ENCODE measurements around the gene TXNIP.

TXNIP gene

DNA sequence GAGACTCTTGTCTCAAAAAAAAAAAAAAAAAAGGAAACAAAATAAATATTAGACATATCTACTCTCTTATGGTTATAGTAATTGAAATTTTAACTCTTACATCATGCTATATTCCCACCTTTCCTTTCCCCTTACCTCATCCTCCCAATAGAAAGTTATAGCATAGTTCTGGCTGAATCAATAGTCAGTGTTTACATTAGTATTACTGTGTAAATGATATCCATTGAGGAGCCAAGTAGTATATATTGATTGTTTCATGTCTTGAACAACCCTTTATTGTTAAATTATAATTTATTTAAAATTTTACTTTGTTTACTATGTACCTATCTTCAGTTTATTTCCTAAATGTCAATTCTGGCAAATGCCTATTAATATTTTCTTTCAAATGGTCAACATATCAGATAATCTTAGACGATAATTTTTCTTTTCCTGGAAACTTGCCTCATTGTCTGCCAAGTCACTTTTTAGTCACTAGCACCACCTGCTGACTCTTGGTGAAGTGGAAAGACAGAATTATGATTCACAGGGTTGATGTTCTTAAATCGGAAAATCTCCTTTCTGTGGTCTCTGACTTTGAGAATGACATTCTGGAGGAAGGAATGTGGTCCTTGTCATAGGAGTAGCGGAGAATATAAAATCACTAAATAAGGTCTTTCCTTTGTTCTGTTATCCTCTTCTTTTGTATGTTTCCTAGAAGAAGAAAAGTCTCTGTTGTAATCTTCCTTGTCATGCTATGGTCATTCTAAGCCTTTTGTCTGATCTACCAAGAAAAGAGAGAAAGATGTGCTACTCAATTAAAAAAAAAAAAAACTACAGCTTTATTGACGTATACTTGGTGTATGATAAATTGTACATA is 16.6 kb upstream of the TXNIP start:
- peak; percentile 46 for DNase-seq (ENCODE audit: low read depth, low spot score)

DNA sequence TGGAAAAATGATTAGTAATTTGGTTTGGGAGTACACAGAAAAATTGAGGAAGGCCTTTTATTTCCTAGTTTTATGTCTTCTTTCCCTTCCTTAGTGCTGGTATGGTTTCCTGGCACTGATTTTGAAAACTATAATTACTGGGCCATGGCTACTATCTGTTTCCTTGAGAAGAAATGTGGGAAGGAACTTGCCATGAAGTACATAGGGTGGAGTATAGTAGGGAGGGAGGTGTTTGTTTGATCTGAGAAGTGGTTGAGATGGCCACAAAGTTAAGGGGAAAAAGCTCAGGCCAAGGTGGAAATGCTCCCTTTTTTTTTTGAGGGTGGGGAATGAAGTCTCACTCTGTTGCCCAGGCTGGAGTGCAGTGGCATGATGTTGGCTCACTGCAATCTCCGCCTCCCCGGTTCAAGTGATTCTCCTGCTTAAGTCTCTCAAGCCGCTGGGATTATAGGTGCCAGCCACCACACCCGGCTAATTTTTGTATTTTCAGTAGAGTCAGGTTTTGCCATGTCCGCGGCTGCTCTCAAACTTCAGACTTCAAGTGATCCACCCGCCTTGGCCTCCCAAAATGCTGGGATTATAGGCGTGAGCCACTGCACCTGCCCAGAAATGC is 13.9 kb upstream of the TXNIP start:
- no peak for DNase-seq (ENCODE audit: low read depth, low spot score)

DNA sequence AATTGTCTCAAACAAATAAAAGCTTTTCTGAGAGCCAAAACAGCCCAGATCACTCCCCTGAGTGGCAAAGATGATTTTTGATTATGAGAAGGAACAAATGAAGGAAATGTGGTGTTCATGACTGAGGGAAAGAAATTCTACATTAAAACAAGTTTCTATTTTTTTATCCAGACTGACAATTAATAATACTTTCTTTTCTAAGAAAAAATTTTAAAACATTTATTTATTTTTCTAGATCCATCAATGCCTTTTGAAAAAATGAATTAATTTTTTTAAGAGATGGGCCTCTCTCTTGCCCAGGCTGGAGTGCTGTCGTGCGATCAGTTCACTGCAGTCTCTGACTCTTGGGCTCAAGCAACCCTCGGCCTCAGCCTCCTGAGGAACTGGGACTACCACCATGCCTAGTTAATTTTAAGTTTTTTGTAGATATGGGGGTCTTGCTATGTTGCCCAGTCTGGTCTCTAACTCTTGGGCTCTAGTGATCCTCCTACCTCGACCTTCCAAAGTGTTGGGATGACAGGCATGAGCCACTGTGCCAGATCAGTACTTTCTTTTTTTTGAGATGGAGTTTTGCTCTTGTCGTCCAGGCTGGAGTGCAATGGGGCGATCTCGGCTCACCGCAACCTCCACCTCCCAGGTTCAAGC is 11.2 kb upstream of the TXNIP start:
- no peak for DNase-seq (ENCODE audit: low read depth, low spot score)

GRCh38 chr1:146001709-146002108 is 5.3 kb upstream of the TXNIP start:
- no peak for DNase-seq (ENCODE audit: low read depth, low spot score)

DNA sequence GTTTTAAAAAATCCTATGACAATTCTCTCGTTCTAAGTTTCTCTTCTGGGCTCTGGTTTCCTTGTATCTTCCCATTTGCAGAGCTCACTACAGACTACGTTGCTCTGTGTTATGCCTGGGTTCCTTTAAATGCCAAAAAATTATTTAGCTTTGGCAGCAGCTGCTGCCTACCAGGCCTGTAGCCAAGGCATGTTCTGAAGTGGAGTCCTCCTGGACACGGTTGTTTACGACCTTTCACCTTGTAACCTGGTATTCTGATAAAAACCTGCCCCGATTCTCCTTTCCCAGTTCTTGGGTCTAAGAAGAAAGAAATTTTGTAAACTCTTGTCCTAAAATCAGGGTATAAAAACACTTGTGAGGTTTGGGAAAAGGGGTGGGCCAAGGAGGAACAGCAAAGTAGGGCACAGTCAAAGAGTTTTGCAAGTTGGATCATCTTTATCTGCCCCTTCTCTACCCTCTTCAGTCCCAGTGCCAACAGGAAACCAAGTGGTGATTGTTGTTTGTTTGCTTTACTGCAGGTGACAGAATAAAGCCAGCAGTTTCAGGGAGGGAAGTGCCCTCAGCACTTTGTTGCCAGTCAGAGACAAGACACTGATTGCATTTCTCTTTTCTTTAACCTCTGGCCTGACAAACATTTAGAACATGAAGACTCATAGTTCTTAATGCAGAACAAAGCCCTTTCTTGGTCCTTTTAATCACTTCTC is 3.1 kb upstream of the TXNIP start:
- no peak for DNase-seq (ENCODE audit: low read depth, low spot score)

GRCh38 chr1:145997718-145998023 is 1.3 kb upstream of the TXNIP start:
- DNase-seq (ENCODE audit: low read depth, low spot score): no peak

GRCh38 chr1:145997016-145997717 is 788 bp upstream of the TXNIP start:
- DNase-seq (ENCODE audit: low read depth, low spot score): peak; percentile 40

- DNase-seq (ENCODE audit: low read depth, low spot score): no peak
These were observed 381 bp downstream of the TXNIP start for GRCh38 chr1:145995964-145996432.

DNA sequence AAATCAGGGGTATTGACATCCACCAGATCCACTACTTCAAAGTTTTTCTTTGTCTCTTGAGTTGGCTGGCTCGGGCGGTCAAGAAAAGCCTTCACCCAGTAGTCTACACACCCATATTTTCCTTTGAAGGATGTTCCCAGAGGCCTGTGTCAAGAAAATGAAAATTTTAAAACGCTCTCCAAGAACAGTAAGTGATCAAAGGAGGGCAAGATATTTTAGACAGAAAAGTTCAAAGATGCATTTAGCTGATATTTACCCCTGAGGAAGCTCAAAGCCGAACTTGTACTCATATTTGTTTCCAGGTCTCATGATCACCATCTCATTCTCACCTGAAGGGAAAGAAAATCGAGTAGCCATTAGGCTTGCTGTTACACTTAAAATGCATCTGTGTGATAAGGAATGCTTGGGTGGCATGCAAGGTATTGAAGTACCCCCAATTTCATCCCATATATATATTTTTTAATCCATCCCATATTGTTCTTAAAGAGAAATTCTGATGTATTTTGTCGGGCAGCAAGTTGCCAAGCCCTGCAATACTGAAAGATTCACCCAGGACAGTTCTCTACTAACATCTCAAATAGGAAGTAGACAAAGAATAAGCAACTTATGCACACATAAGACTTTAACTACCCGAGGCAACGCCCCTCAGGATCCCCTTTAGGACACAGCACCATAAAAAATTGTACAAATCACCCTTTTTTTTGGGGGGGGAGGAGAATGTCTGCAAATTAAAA is 1.1 kb downstream of the TXNIP start:
- no peak for DNase-seq (ENCODE audit: low read depth, low spot score)

- DNase-seq (ENCODE audit: low read depth, low spot score): no peak
These were observed 1.8 kb downstream of the TXNIP start for GRCh38 chr1:145994391-145995120.

DNA sequence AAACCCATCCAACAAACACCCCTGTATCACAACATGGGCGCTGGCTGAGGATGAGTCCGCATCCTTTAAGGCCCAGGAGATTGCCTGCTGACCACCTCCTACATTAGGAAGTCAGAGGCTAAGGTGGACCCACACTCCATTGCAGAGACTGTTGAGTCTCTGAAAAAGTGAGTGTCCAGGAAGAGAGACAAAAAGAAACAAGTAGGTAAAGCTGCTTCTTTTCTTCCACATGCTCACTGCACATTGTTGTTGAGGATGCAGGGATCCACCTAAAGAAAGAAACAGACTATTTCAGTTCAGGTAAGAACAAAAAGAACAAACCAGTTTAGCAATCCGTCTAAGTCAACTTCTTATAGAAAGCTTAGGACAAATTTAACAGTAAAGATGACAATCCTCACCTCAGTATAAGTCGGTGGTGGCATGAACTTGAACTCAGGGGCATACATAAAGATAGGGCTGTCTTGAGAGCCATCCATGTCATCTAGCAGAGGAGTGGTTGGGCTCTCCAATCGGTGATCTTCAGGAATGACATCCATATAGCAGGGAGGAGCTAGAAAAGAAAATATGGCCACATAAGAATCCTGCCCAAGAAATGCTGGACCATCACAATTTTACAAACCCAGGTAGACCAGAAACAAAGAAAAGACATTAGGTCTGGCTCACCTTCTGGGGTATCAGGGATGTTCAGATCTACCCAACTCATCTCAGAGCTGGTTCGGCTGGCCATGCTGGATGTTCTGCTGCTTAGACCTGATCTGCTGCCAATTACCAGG is 2.6 kb downstream of the TXNIP start:
- no peak for DNase-seq (ENCODE audit: low read depth, low spot score)

DNA sequence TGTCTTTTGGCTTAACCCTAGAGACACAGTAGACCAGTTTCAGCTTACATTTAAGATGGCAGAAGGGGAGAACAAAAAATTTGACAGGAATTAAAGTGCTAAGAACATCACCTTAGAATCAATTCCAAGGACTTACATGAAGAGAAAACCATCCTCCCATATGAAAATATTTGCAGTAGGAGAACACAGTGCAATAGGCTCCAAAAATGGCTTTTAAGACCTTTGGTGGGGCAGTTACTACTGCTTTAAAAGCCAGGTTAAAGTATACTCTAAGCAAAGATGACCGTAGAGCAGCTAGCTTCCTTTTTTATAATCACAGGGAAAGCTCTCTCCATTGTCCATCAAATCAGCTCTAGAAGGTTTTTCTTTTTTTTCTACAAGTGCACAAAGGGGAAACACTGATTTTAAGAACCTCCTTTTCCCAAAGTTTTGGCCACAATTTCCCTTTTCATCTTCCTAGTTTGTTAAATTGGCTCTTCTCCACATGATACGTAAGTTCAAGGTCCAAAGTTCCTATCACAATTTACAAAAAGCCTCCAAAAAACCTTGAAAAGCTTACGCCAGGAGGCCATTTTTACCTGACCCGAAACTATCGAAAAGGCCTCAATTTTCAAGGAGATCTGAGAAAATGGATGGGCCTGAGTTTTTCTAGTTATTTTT is 3.3 kb downstream of the TXNIP start:
- no peak for DNase-seq (ENCODE audit: low read depth, low spot score)

DNA sequence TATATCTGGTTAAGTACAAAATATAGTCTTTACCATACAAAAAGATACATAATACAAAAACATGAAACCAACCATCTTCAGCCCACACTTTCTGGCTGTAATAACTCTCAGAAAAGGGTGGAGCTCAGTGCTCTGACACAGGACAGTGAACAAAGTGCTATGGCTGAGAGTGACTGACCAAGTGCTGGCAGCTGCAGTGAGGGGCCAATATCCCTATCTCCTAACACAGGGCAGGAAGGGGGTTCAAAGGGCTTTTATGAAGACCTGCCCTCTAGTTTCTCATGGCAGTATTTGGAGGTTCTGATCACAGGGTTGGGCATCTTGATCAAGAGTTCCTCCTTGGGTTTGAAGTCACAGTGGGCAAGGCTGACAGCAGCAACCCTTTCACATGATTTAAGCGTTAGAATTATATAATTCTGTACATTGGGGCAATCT is 3.9 kb downstream of the TXNIP start:
- no peak for DNase-seq (ENCODE audit: low read depth, low spot score)

DNA sequence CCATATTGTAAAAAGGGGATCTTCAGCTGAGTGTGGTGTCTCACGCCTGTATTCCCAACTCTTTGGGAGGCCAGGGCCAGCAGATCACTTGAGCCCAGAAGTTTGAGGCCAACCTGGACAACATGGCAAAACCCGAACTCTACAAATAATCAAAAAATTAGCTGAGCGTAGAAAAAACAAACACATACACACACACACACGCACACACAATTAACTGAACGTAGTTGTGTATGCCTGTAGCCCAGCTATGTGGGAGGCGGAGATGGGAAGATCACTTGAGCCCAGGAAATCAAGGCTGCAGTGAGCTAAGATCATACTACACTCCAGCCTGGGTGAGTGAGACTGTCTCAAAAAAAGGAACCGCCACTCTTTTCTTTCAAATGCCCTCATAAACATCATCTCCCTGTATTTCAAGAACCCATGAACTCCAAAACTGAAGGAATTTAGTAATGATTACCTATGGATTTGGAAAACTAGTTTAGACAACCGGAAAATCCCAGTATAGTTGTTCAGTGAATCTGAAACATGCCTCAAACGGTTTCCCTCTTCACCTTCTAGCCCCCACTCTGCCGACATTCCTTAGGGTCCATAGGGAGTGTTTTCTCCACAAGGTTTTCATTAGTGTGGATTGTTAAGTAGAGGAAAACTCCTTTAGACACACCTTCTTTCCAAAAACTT is 4.5 kb downstream of the TXNIP start:
- DNase-seq (ENCODE audit: low read depth, low spot score): no peak

- no peak for DNase-seq (ENCODE audit: low read depth, low spot score)
These were observed 6.0 kb downstream of the TXNIP start for GRCh38 chr1:145990249-145990855.

DNA sequence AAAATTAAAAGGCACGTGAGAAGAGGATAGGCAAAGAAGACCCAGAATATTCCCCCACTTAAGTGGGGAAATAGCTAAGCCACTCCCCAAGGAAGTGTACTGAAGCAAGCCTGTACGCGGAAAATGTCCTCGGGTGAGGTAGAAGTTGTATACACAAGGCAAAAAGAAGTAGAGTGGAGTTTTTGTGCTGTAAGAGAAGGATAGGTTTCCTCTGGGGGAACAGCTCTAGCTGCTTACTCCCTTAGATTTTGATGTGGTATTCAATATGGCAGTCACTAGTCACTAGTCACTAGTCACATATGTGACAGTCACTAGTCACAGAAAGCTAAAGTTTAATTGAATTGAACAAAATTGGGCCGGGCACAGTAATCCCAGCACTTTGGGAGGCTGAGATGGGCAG is 7.6 kb downstream of the TXNIP start:
- DNase-seq (ENCODE audit: low read depth, low spot score): no peak

- no peak for DNase-seq (ENCODE audit: low read depth, low spot score)
These were observed 8.5 kb downstream of the TXNIP start for GRCh38 chr1:145987926-145988325.

DNA sequence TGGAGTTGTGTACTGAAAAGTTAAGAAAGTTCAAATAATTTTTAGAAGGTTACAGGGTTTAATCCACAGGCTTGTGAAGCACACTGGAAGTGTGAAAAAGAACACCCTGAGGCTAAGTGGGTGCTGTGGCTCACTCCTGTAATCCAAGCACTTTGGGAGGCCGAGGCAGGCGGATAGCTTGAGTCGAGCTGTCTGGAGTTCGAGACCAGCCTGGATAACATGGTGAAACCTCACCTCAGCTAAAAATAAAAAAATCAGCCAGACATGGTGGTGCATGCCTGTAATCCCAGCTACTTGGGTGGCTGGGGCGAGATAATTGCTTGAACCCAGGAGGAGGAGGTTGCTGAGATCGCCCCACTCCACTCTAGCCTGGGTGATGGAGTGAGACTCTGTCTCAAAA is 9.8 kb downstream of the TXNIP start:
- no peak for DNase-seq (ENCODE audit: low read depth, low spot score)
